GM23338 (cell line): Measurements from ENCODE around the gene SGCD. TPM values are rescaled to one million over a fixed set of nuclear protein-coding genes. Genes with fewer than 3 reads are reported as not detected.

Experiments used
- ATAC-seq: fragments of 200-7000 bp; cut with Tn5 transposase; 3 replicates; pipeline ENCODE4 v1.9.1; 2020
- DNase-seq: peaks from one replicate; pipeline ENCODE4 v3.0.0-alpha.2; 2015; ENCODE audit warnings: low spot score
- H2AFZ ChIP-seq: fragments of 200-600 bp; sonication (generic); 2 replicates; pipeline ENCODE4 v1.8.0; 2016; ENCODE audit warnings: antibody characterized with exemption, mild to moderate bottlenecking, moderate library complexity
- H3F3A ChIP-seq: fragments of 200-600 bp; sonication (generic); replicated peaks from 2 replicates; pipeline ENCODE4 v1.8.0; 2017; ENCODE audit warnings: antibody characterized with exemption, mixed run types, low read depth
- H3K27ac ChIP-seq: fragments of 200-600 bp; sonication (generic); 2 replicates; pipeline ENCODE4 v1.6.1; 2016; ENCODE audit warnings: low read depth
- H3K27me3 ChIP-seq: fragments of 200-600 bp; sonication (generic); 2 replicates; pipeline ENCODE4 v1.8.0; 2016; ENCODE audit warnings: mild to moderate bottlenecking, mixed run types, moderate library complexity; ENCODE audit not compliant: insufficient read depth
- H3K36me3 ChIP-seq: fragments of 200-600 bp; sonication (generic); 2 replicates; pipeline ENCODE4 v1.8.0; 2016; ENCODE audit warnings: mild to moderate bottlenecking; ENCODE audit not compliant: insufficient read depth
- H3K4me1 ChIP-seq: fragments of 200-600 bp; sonication (generic); 2 replicates; pipeline ENCODE4 v1.8.0; 2016; ENCODE audit warnings: mild to moderate bottlenecking, moderate library complexity; ENCODE audit not compliant: insufficient read depth
- H3K4me2 ChIP-seq: fragments of 200-600 bp; sonication (generic); 2 replicates; pipeline ENCODE4 v1.7.1; 2017; ENCODE audit warnings: mixed run types
- H3K4me3 ChIP-seq: fragments of 200-600 bp; sonication (generic); 2 replicates; pipeline ENCODE4 v1.6.1; 2016; ENCODE audit warnings: mixed run types
- H3K79me2 ChIP-seq: fragments of 200-600 bp; sonication (generic); replicated peaks from 2 replicates; pipeline ENCODE4 v1.8.0; 2017; ENCODE audit warnings: mild to moderate bottlenecking; ENCODE audit not compliant: insufficient read depth
- H3K9me2 ChIP-seq: fragments of 200-600 bp; sonication (generic); 2 replicates; pipeline ENCODE4 v1.8.0; 2017; ENCODE audit not compliant: insufficient read depth
- H4K20me1 ChIP-seq: fragments of 200-600 bp; sonication (generic); replicated peaks from 2 replicates; pipeline ENCODE4 v1.8.0; 2017; ENCODE audit warnings: mild to moderate bottlenecking; ENCODE audit not compliant: insufficient read depth
- H3K27ac Mint-ChIP-seq: 2 replicates; pipeline ENCODE4 v1.8.0; 2020; ENCODE audit warnings: inconsistent platforms, mild to moderate bottlenecking, moderate library complexity, mixed read lengths
- H3K27me3 Mint-ChIP-seq: 3 replicates; pipeline ENCODE4 v1.8.0; 2022; ENCODE audit warnings: low read depth, mild to moderate bottlenecking, moderate library complexity, mixed read lengths, inconsistent platforms; ENCODE audit not compliant: insufficient read depth, poor library complexity
- H3K36me3 Mint-ChIP-seq: 3 replicates; pipeline ENCODE4 v1.8.0; 2021; ENCODE audit warnings: low read depth, mild to moderate bottlenecking, inconsistent platforms, moderate library complexity, mixed read lengths
- H3K4me1 Mint-ChIP-seq: 3 replicates; pipeline ENCODE4 v1.8.0; 2020; ENCODE audit warnings: mild to moderate bottlenecking, inconsistent platforms, mixed read lengths
- H3K4me3 Mint-ChIP-seq: 3 replicates; pipeline ENCODE4 v1.8.0; 2021; ENCODE audit warnings: moderate library complexity, mild to moderate bottlenecking, inconsistent platforms, mixed read lengths
- H3K9me3 Mint-ChIP-seq: 3 replicates; pipeline ENCODE4 v1.8.0; 2020; ENCODE audit warnings: moderate library complexity, mild to moderate bottlenecking, inconsistent platforms, mixed read lengths
- CREB1 ChIP-seq: fragments of 250-450 bp; sonication (Bioruptor Pico); IDR thresholded peaks from 2 replicates; pipeline ENCODE4 v1.5.0; 2020; ENCODE audit warnings: low read depth, mild to moderate bottlenecking, moderate library complexity
- EZH2 ChIP-seq: fragments of 200-600 bp; sonication (generic); IDR thresholded peaks from one replicate; pipeline ENCODE4 v1.8.0; 2017; ENCODE audit warnings: antibody characterized with exemption, mild to moderate bottlenecking, low read depth; ENCODE audit not compliant: unreplicated experiment
- NANOG ChIP-seq: IDR thresholded peaks from 2 replicates; pipeline ENCODE4 v1.6.1; 2016; ENCODE audit warnings: antibody characterized with exemption, borderline replicate concordance
- POLR2AphosphoS5 ChIP-seq: IDR thresholded peaks from 2 replicates; pipeline ENCODE4 v1.6.1; 2016; ENCODE audit warnings: antibody characterized with exemption, low read depth
- STAT1 ChIP-seq: IDR thresholded peaks from one replicate; pipeline ENCODE4 v1.6.1; 2016; ENCODE audit warnings: antibody characterized with exemption; ENCODE audit not compliant: unreplicated experiment
- ZNF331 ChIP-seq: fragments of 250-450 bp; sonication (Bioruptor Pico); IDR thresholded peaks from 2 replicates; pipeline ENCODE4 v1.5.0; 2020; ENCODE audit warnings: low read depth, mild to moderate bottlenecking, moderate library complexity
- polyA plus RNA-seq: library from polyadenylated mRNA; unstranded; fragments of >200 nt; fragmentation: Nextera tagmentation; extraction: Ambion mirVana; gene quantifications from 2 replicates; pipeline ENCODE4 v1.2.1, GENCODE V29; 2016
- total RNA-seq: library from RNA; depleted of rRNA; stranded (reverse); fragments of >200 nt; shearing (Covaris generic); gene quantifications from 2 replicates; pipeline ENCODE4 v1.2.3, GENCODE V29; 2014
- TF ChIP-seq, protein P1 (sequence below): IDR thresholded peaks from one replicate; pipeline ENCODE4 v1.6.1; 2018; ENCODE audit warnings: antibody characterized with exemption; ENCODE audit not compliant: unreplicated experiment
- TF ChIP-seq, protein P2 (sequence below), 2 experiments: fragments of 200-600 bp in 1 of 2; sonication (generic) in 1 of 2; conservative IDR thresholded peaks; 2 replicates each; pipeline versions ENCODE4 v1.5.1 to v1.6.1; 2016 to 2017; ENCODE audit warnings: antibody characterized with exemption in 2 of 2, low read depth in 2 of 2, mild to moderate bottlenecking in 2 of 2, moderate library complexity in 1 of 2
- TF ChIP-seq, protein P3 (sequence below): fragments of 250-450 bp; sonication (Bioruptor Pico); IDR thresholded peaks from 2 replicates; pipeline ENCODE4 v1.5.0; 2020; ENCODE audit warnings: mild to moderate bottlenecking, moderate library complexity
- TF ChIP-seq, protein P4 (sequence below): IDR thresholded peaks from 2 replicates; pipeline ENCODE4 v1.6.1; 2016; ENCODE audit warnings: antibody characterized with exemption

Gene SGCD
- total and polyA plus RNA-seq, 2 experiments from 2014 or later = 0.03 to 0.05 TPM

DNA sequence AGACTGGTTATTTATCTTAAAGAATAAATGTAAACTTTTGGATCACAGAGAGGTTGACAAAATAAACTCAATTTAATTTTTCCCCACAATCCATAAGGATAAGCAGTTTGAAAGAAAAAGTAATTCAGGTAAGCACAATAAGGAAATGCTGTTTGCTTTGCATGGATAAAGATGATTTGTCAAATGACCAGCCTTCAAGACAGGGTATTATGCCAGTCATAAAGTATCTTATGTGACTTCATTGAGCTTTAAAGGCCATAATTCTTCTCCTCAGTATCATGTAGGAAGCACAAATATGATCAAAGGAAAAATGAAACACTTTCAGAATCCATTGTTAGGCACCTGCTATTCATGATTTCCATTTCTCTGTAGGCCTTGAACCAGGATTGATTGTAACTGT lies 342.5 kb downstream of the SGCD start (continued):
- TF ChIP-seq, protein P1, sequence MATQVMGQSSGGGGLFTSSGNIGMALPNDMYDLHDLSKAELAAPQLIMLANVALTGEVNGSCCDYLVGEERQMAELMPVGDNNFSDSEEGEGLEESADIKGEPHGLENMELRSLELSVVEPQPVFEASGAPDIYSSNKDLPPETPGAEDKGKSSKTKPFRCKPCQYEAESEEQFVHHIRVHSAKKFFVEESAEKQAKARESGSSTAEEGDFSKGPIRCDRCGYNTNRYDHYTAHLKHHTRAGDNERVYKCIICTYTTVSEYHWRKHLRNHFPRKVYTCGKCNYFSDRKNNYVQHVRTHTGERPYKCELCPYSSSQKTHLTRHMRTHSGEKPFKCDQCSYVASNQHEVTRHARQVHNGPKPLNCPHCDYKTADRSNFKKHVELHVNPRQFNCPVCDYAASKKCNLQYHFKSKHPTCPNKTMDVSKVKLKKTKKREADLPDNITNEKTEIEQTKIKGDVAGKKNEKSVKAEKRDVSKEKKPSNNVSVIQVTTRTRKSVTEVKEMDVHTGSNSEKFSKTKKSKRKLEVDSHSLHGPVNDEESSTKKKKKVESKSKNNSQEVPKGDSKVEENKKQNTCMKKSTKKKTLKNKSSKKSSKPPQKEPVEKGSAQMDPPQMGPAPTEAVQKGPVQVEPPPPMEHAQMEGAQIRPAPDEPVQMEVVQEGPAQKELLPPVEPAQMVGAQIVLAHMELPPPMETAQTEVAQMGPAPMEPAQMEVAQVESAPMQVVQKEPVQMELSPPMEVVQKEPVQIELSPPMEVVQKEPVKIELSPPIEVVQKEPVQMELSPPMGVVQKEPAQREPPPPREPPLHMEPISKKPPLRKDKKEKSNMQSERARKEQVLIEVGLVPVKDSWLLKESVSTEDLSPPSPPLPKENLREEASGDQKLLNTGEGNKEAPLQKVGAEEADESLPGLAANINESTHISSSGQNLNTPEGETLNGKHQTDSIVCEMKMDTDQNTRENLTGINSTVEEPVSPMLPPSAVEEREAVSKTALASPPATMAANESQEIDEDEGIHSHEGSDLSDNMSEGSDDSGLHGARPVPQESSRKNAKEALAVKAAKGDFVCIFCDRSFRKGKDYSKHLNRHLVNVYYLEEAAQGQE = no peak
- no peak for TF ChIP-seq CREB1 (CRISPR knock-in tag)
- TF ChIP-seq, protein P2, sequence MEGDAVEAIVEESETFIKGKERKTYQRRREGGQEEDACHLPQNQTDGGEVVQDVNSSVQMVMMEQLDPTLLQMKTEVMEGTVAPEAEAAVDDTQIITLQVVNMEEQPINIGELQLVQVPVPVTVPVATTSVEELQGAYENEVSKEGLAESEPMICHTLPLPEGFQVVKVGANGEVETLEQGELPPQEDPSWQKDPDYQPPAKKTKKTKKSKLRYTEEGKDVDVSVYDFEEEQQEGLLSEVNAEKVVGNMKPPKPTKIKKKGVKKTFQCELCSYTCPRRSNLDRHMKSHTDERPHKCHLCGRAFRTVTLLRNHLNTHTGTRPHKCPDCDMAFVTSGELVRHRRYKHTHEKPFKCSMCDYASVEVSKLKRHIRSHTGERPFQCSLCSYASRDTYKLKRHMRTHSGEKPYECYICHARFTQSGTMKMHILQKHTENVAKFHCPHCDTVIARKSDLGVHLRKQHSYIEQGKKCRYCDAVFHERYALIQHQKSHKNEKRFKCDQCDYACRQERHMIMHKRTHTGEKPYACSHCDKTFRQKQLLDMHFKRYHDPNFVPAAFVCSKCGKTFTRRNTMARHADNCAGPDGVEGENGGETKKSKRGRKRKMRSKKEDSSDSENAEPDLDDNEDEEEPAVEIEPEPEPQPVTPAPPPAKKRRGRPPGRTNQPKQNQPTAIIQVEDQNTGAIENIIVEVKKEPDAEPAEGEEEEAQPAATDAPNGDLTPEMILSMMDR (conservative IDR thresholded peaks at IDR 0.05; ENCODE audit: low read depth in 2 of 2) = no peak

DNA sequence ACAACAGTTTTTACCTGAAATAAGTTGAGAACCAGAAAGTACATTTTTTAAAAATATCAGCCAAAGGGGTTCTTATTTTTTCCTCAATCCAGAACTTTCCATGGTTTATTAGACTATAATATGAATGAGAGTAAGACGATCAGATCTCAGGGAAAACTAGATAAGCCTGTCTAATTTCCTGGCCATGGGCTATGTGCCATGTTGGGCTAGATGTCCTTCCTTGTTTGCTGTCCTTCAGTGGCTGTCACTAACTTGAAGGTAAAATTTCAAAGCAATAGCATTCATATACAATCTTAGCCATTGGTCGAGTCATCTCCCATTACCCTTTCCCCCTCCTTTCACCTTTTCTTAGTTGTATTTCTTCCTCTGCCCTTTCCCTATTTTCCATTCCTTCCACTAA lies 343.7 kb downstream of the SGCD start:
- no peak overlapping the region for H3K4me2 ChIP-seq
- H3K79me2 ChIP-seq = no peaks in the 10 kb centered on the region
- peaks cover 18% of the 10 kb centered on the region for H3K4me1 ChIP-seq
- Mint-ChIP-seq H3K36me3 (no peaks in the 10 kb centered on the region; the same call in 2 of the 3 replicates), H3K4me1 (peaks cover 9% of the 10 kb centered on the region), H3K27me3 (no peaks in the 10 kb centered on the region), H3K27ac (no peak overlapping the region), H3K4me3 (no peak overlapping the region), H3K9me3 (no peaks in the 10 kb centered on the region)
- no peak overlapping the region for H3K27ac ChIP-seq
- no peaks in the 10 kb centered on the region for H3K27me3 ChIP-seq
- H3F3A ChIP-seq = no peaks in the 10 kb centered on the region
- H4K20me1 ChIP-seq = no peaks in the 10 kb centered on the region
- ATAC-seq (no peak), DNase-seq (no peak)
- no peaks in the 10 kb centered on the region for H3K36me3 ChIP-seq
- H3K4me3 ChIP-seq = no peak overlapping the region
- H2AFZ ChIP-seq = no peak overlapping the region
- H3K9me2 ChIP-seq = peaks cover 14% of the 10 kb centered on the region
- TF ChIP-seq EZH2 = no peak
- TF ChIP-seq ZNF331 = no peak
- TF ChIP-seq, protein P3, sequence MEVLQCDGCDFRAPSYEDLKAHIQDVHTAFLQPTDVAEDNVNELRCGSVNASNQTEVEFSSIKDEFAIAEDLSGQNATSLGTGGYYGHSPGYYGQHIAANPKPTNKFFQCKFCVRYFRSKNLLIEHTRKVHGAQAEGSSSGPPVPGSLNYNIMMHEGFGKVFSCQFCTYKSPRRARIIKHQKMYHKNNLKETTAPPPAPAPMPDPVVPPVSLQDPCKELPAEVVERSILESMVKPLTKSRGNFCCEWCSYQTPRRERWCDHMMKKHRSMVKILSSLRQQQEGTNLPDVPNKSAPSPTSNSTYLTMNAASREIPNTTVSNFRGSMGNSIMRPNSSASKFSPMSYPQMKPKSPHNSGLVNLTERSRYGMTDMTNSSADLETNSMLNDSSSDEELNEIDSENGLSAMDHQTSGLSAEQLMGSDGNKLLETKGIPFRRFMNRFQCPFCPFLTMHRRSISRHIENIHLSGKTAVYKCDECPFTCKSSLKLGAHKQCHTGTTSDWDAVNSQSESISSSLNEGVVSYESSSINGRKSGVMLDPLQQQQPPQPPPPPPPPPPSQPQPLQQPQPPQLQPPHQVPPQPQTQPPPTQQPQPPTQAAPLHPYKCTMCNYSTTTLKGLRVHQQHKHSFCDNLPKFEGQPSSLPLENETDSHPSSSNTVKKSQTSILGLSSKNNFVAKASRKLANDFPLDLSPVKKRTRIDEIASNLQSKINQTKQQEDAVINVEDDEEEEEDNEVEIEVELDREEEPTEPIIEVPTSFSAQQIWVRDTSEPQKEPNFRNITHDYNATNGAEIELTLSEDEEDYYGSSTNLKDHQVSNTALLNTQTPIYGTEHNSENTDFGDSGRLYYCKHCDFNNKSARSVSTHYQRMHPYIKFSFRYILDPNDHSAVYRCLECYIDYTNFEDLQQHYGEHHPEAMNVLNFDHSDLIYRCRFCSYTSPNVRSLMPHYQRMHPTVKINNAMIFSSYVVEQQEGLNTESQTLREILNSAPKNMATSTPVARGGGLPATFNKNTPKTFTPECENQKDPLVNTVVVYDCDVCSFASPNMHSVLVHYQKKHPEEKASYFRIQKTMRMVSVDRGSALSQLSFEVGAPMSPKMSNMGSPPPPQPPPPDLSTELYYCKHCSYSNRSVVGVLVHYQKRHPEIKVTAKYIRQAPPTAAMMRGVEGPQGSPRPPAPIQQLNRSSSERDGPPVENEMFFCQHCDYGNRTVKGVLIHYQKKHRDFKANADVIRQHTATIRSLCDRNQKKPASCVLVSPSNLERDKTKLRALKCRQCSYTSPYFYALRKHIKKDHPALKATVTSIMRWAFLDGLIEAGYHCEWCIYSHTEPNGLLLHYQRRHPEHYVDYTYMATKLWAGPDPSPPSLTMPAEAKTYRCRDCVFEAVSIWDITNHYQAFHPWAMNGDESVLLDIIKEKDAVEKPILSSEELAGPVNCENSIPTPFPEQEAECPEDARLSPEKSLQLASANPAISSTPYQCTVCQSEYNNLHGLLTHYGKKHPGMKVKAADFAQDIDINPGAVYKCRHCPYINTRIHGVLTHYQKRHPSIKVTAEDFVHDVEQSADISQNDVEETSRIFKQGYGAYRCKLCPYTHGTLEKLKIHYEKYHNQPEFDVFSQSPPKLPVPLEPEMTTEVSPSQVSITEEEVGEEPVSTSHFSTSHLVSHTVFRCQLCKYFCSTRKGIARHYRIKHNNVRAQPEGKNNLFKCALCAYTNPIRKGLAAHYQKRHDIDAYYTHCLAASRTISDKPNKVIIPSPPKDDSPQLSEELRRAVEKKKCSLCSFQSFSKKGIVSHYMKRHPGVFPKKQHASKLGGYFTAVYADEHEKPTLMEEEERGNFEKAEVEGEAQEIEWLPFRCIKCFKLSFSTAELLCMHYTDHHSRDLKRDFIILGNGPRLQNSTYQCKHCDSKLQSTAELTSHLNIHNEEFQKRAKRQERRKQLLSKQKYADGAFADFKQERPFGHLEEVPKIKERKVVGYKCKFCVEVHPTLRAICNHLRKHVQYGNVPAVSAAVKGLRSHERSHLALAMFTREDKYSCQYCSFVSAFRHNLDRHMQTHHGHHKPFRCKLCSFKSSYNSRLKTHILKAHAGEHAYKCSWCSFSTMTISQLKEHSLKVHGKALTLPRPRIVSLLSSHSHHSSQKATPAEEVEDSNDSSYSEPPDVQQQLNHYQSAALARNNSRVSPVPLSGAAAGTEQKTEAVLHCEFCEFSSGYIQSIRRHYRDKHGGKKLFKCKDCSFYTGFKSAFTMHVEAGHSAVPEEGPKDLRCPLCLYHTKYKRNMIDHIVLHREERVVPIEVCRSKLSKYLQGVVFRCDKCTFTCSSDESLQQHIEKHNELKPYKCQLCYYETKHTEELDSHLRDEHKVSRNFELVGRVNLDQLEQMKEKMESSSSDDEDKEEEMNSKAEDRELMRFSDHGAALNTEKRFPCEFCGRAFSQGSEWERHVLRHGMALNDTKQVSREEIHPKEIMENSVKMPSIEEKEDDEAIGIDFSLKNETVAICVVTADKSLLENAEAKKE (CRISPR knock-in tag) = no peak
- no peak for TF ChIP-seq POLR2AphosphoS5
- no peak for TF ChIP-seq STAT1
- TF ChIP-seq, protein P4, sequence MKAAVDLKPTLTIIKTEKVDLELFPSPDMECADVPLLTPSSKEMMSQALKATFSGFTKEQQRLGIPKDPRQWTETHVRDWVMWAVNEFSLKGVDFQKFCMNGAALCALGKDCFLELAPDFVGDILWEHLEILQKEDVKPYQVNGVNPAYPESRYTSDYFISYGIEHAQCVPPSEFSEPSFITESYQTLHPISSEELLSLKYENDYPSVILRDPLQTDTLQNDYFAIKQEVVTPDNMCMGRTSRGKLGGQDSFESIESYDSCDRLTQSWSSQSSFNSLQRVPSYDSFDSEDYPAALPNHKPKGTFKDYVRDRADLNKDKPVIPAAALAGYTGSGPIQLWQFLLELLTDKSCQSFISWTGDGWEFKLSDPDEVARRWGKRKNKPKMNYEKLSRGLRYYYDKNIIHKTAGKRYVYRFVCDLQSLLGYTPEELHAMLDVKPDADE = no peak
- no peak for TF ChIP-seq CREB1 (CRISPR knock-in tag)
- TF ChIP-seq NANOG = no peak
- TF ChIP-seq, protein P2 (conservative IDR thresholded peaks at IDR 0.05; ENCODE audit: low read depth in 2 of 2) = no peak
